B cell (primary cell): ENCODE data around the gene GOLPH3. TPM values are rescaled to one million over a fixed set of nuclear protein-coding genes. Genes with fewer than 3 reads are reported as not detected.
A peak's percentile ranks its signal among the peaks of the same experiment; 100 is the strongest.

Experiments
- ATAC-seq: fragments of 200-7000 bp; cut with Tn5 transposase; one replicate; pipeline ENCODE4 v1.10.0; 2021; ENCODE audit warnings: low read depth, mild to moderate bottlenecking, moderate number of reproducible peaks, moderate library complexity
- CTCF ChIA-PET: fragments of 350-600 bp; sonication (Branson Sonifier 250); formaldehyde crosslinking; loops from one replicate; lab custom pipeline; 2021; ENCODE audit warnings: antibody characterized with exemption, inconsistent platforms; lab: Charles Lee
- POLR2A ChIA-PET: fragments of 350-600 bp; sonication (Branson Sonifier 250); formaldehyde crosslinking; loops from one replicate; lab custom pipeline; 2021; ENCODE audit warnings: antibody characterized with exemption; lab: Charles Lee
- DNase-seq: peaks from one replicate; pipeline ENCODE4 v3.0.0; 2013
- H2AFZ ChIP-seq: 2 replicates; pipeline ENCODE4 v1.6.1; 2012; ENCODE audit warnings: mild to moderate bottlenecking, low read depth, low read length; ENCODE audit not compliant: insufficient read depth, poor library complexity, severe bottlenecking
- H3K27ac ChIP-seq, 2 donors: 1 replicate in 1 of 2; 2 replicates in 1 of 2; pipeline ENCODE4 v1.5.1; 2012 to 2013; ENCODE audit warnings: low read length in 2 of 2, mild to moderate bottlenecking in 2 of 2, moderate library complexity in 1 of 2
- H3K27me3 ChIP-seq, 4 experiments: fragments of 200-600 bp in 1 of 4; sonication (generic) in 1 of 4; replicated peaks in 1 of 4; 1 replicate in 2 of 4; 2 replicates in 2 of 4; pipeline versions ENCODE4 v1.6.1 to v1.7.0; 2013 to 2016; ENCODE audit warnings: low read length in 3 of 4, mild to moderate bottlenecking in 2 of 4, mixed read lengths in 1 of 4, moderate library complexity in 1 of 4; ENCODE audit not compliant: insufficient read depth in 4 of 4, control insufficient read depth in 3 of 4; ENCODE audit errors: control extremely low read depth in 1 of 4
- H3K36me3 ChIP-seq, 2 experiments: replicated peaks in 1 of 2; 1 replicate in 1 of 2; 2 replicates in 1 of 2; pipeline versions ENCODE4 v1.6.1 to v1.7.1; 2013; ENCODE audit warnings: low read length in 1 of 2; ENCODE audit not compliant: insufficient read depth in 2 of 2, control insufficient read depth in 1 of 2; ENCODE audit errors: control extremely low read depth in 1 of 2, extremely low read depth in 1 of 2
- H3K4me1 ChIP-seq, 2 donors: fragments of 200-600 bp in 1 of 2; sonication (generic) in 1 of 2; 1 replicate in 1 of 2; 2 replicates in 1 of 2; pipeline versions ENCODE4 v1.5.1 to v1.6.1; 2013 to 2017; ENCODE audit warnings: low read length in 2 of 2; ENCODE audit not compliant: control insufficient read depth in 2 of 2, insufficient read depth in 2 of 2
- H3K4me2 ChIP-seq: replicated peaks from 2 replicates; pipeline ENCODE3; 2012; ENCODE audit warnings: mild to moderate bottlenecking, low read depth, low read length; ENCODE audit not compliant: poor library complexity, severe bottlenecking
- H3K4me3 ChIP-seq, 5 experiments: fragments of 200-600 bp in 1 of 5; sonication (generic) in 1 of 5; 1 replicate in 3 of 5; 2 replicates in 2 of 5; pipeline versions ENCODE4 v1.5.1 to v1.7.0; 2011 to 2016; ENCODE audit warnings: low read length in 4 of 5, mild to moderate bottlenecking in 4 of 5, low read depth in 2 of 5, control low read depth in 1 of 5, moderate library complexity in 1 of 5; ENCODE audit not compliant: insufficient read depth in 1 of 5; ENCODE audit errors: control extremely low read depth in 1 of 5, extremely low read depth in 1 of 5
- H3K79me2 ChIP-seq: fragments of 200-600 bp; sonication (generic); one replicate; pipeline ENCODE4 v1.6.0; 2016; ENCODE audit warnings: low read length; ENCODE audit not compliant: control insufficient read depth, insufficient read depth
- H3K9ac ChIP-seq: fragments of 200-600 bp; sonication (generic); 2 replicates; pipeline ENCODE4 v1.6.1; 2017; ENCODE audit warnings: mild to moderate bottlenecking, low read length, moderate library complexity
- H3K9me3 ChIP-seq, 3 donors: one replicate each; pipeline versions ENCODE4 v1.6.1 to v1.7.1; 2013; ENCODE audit warnings: low read length in 2 of 3; ENCODE audit not compliant: control insufficient read depth in 2 of 3, insufficient read depth in 1 of 3; ENCODE audit errors: control extremely low read depth in 1 of 3
- H4K20me1 ChIP-seq: 2 replicates; pipeline ENCODE4 v1.6.0; 2012; ENCODE audit warnings: mild to moderate bottlenecking, low read length; ENCODE audit not compliant: insufficient read depth, control insufficient read depth, poor library complexity, severe bottlenecking
- H3K27ac Mint-ChIP-seq: one replicate; pipeline ENCODE4 v1.8.0; 2021; ENCODE audit warnings: mixed read lengths
- H3K27me3 Mint-ChIP-seq: one replicate; pipeline ENCODE4 v1.8.0; 2021; ENCODE audit warnings: mixed read lengths
- H3K4me1 Mint-ChIP-seq: one replicate; pipeline ENCODE4 v1.8.0; 2021; ENCODE audit warnings: mixed read lengths
- H3K4me3 Mint-ChIP-seq: one replicate; pipeline ENCODE4 v1.8.0; 2021; ENCODE audit warnings: mixed read lengths
- H3K9me3 Mint-ChIP-seq: one replicate; pipeline ENCODE4 v1.8.0; 2022; ENCODE audit warnings: mixed read lengths; ENCODE audit not compliant: insufficient read depth
- CTCF ChIP-seq: fragments of 200-600 bp; IDR thresholded peaks from one replicate; pipeline ENCODE4 v1.8.0; 2022; ENCODE audit warnings: antibody characterized with exemption, mild to moderate bottlenecking
- EZH2 ChIP-seq: IDR thresholded peaks from 2 replicates; pipeline ENCODE4 v1.6.1; 2012; ENCODE audit warnings: borderline replicate concordance, low read depth, mild to moderate bottlenecking, moderate library complexity, low read length; ENCODE audit not compliant: insufficient read depth, poor library complexity, severe bottlenecking
- WGBS: methylation state at CpG from one replicate; pipeline ENCODE4 v1.1.5; 2013; ENCODE audit warnings: missing lambda C conversion rate; ENCODE audit not compliant: insufficient coverage; 5-methylcytosine and 5-hydroxymethylcytosine counted together
- intact Hi-C: fragments of 100-400 bp; cut with micrococcal nuclease; formaldehyde crosslinking; loops from one replicate; pipeline ENCODE4 v1.10.0; 2022
- polyA plus RNA-seq: library from polyadenylated mRNA; depleted of rRNA; stranded (reverse); fragments of >200 nt; gene quantifications from 2 replicates; pipeline ENCODE4 v1.2.3, GENCODE V29; 2012
- total RNA-seq, 2 donors: library from RNA; stranded (reverse); fragments of 120-200 nt in 1 of 2; gene quantifications; 1 replicate in 1 of 2; 2 replicates in 1 of 2; pipeline versions ENCODE4 v1.2.3 to v1.2.4, GENCODE V29; 2013 to 2022

The GOLPH3 gene
- total and polyA plus RNA-seq, 2 donors (not counting 1 experiment from before 2014, with no cell fraction given), result 16.2 to 62.6 TPM

- no CpG with 5 or more reads among the region's 3 CpGs for WGBS
- Histone ChIP-seq H3K79me2 (peaks cover 89% of the 10 kb centered on the region), H3K4me3 (no peak overlapping the region), H3K4me1 (peaks cover 0 to 2% of the 10 kb centered on the region in 2 donors), H2AFZ (no peak overlapping the region), H3K27me3 (no peaks in the 10 kb centered on the region), H3K9ac (no peak overlapping the region), H4K20me1 (peaks cover 75% of the 10 kb centered on the region), H3K27ac (no peak overlapping the region), H3K4me2 (no peak overlapping the region), H3K36me3 (peaks cover 3 to 5% of the 10 kb centered on the region in 2 experiments), H3K9me3 (no peaks in the 10 kb centered on the region)
- ChIA-PET CTCF (no interaction called here), POLR2A (no interaction called here)
- Mint-ChIP-seq H3K9me3 (no peaks in the 10 kb centered on the region), H3K27ac (peak overlapping the region; percentile 0), H3K4me1 (peaks cover 38% of the 10 kb centered on the region), H3K27me3 (no peaks in the 10 kb centered on the region), H3K4me3 (no peak overlapping the region)
- ATAC-seq, result no peak
- no peak for DNase-seq
- intact Hi-C loops, result no loop called here
- no peak for TF ChIP-seq CTCF
- TF ChIP-seq EZH2, result no peak
These were observed 26.9 kb downstream of the GOLPH3 start for GRCh38 chr5:32147236-32147635.

- H3K27ac ChIP-seq, result no peak overlapping the region
- H3K9me3 ChIP-seq, result no peaks in the 10 kb centered on the region
- no peak overlapping the region for H3K4me3 Mint-ChIP-seq
- CTCF ChIA-PET, result no interaction called here
- DNase-seq (no peak), ATAC-seq (no peak)
- H3K4me2 ChIP-seq, result no peak overlapping the region
- no peaks in the 10 kb centered on the region for H3K9me3 Mint-ChIP-seq
- POLR2A ChIA-PET, result no interaction called here
- peaks cover 76% of the 10 kb centered on the region for H3K79me2 ChIP-seq
- H3K4me3 ChIP-seq, result no peak overlapping the region
- peaks cover 0 to 2% of the 10 kb centered on the region in 2 donors for H3K4me1 ChIP-seq
- intact Hi-C loops, result no loop called here
- H4K20me1 ChIP-seq, result peaks cover 64% of the 10 kb centered on the region
- H3K27me3 ChIP-seq, result no peaks in the 10 kb centered on the region
- no peaks in the 10 kb centered on the region for H3K27me3 Mint-ChIP-seq
- no peak overlapping the region for H2AFZ ChIP-seq
- 100% methylated on average over 1 of the region's 2 CpGs for whole genome bisulfite sequencing
- no peak overlapping the region for H3K9ac ChIP-seq
- H3K27ac Mint-ChIP-seq, result peak overlapping the region; percentile 37
- TF ChIP-seq CTCF (no peak), EZH2 (no peak)
- peaks cover 30% of the 10 kb centered on the region for H3K4me1 Mint-ChIP-seq
- H3K36me3 ChIP-seq, result peaks cover 1 to 9% of the 10 kb centered on the region in 2 experiments
These were observed 28.7 kb downstream of the GOLPH3 start for GRCh38 chr5:32145378-32145777.
